A549 treated with dexamethasone at 1 μM for 4 hours (cell line): ENCODE measurements around the gene USP15. TPM values are rescaled to one million over a fixed set of nuclear protein-coding genes. Genes with fewer than 3 reads are reported as not detected.

Experiments used
- total RNA-seq: library from RNA; stranded (reverse); fragments of 200-300 nt; extraction: Qiagen RNA extraction; gene quantifications from 5 replicates; pipeline ENCODE4 v1.2.3, GENCODE V29; 2022

Gene USP15
- total RNA-seq = 27.6 to 37.3 TPM (median 31.6 TPM) in 5 replicates

DNA sequence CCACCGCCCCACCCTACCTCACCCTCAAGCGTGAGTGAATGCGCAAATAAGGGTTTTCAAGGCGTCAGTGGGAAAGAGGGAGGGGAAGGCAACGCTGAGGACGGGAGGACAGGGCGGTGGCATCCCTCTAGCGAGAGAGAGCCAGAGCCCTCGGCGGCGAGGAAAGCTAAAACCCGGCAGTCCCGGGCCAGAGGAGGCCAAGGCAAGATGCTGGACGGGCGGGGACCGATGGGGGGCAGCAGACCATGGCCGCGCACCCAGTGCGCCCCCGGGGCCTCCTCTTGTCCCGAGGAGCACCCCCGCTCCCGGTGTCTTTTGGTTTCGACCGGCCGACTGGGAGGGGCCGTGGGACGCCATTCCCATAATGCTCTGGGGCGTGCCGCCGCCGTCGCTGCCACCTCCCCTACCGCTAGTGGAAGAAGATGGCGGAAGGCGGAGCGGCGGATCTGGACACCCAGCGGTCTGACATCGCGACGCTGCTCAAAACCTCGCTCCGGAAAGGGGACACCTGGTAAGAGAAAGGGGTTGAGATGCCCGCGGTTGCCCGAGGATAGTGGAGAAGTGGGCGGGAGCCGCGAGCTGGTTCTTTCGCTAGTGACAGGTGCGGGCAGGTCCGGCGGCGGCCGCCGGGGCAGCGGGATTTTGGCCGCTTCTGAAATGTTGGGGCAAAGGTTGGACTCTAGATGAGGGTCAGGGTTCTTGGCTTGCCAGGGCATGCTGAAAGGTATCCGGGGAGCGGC lies at the start of gene USP15:
USP15 (plus strand) TSS at position 412 of the 740 bp plus-strand sequence; CDS start at position 423, 11 bp downstream.

Other genes starting within 250 kb of the USP15 start
- gene MON2, start 206.4 kb downstream of the USP15 start, total RNA-seq = 11.0 to 18.4 TPM (median 16.4 TPM) in 5 replicates